ENCODE data around the gene RRAGD.

GRCh38 chr6:89412071-89413005, at the start of gene RRAGD:
- TF ChIP-seq CTCF (IDR thresholded peaks at IDR 0.05) = peak in 1 of 4 experiments; percentile 2
- peak; percentile 10 for TF ChIP-seq POLR2AphosphoS5 (IDR thresholded peaks at IDR 0.05)
- peak; percentile 67 for TF ChIP-seq POLR2A (IDR thresholded peaks at IDR 0.05)

Data from prostate gland (tissue), 2 donors.